COLO668 (cell line): ENCODE results near the gene PPFIBP1.

Experiments
- DNase-seq: peaks from one replicate; lab custom pipeline; 2025; ENCODE audit not compliant: unreplicated experiment; lab: John Stamatoyannopoulos, UW

The PPFIBP1 gene

GRCh38 chr12:27511723-27512045, 12.3 kb upstream of the PPFIBP1 start:
- DNase-seq, result no peak

- no peak for DNase-seq
These were observed 10.7 kb upstream of the PPFIBP1 start for GRCh38 chr12:27513155-27513824.

GRCh38 chr12:27515671-27516070, 8.3 kb upstream of the PPFIBP1 start:
- no peak for DNase-seq

GRCh38 chr12:27516625-27517024, 7.4 kb upstream of the PPFIBP1 start:
- DNase-seq, result no peak

GRCh38 chr12:27517546-27517945, 6.5 kb upstream of the PPFIBP1 start:
- DNase-seq, result no peak

- no peak for DNase-seq
These were observed 5.9 kb upstream of the PPFIBP1 start for GRCh38 chr12:27517961-27518665.

GRCh38 chr12:27521066-27521465, 2.9 kb upstream of the PPFIBP1 start:
- DNase-seq, result peak; percentile 16

- DNase-seq, result no peak
These were observed 2.0 kb upstream of the PPFIBP1 start for GRCh38 chr12:27521981-27522380.

- DNase-seq, result no peak
These were observed 733 bp upstream of the PPFIBP1 start for GRCh38 chr12:27523305-27523641.

GRCh38 chr12:27524494-27524835, 459 bp downstream of the PPFIBP1 start:
- no peak for DNase-seq

- no peak for DNase-seq
These were observed 1.1 kb downstream of the PPFIBP1 start for GRCh38 chr12:27524839-27525753.

GRCh38 chr12:27527512-27527911, 3.5 kb downstream of the PPFIBP1 start:
- DNase-seq, result no peak

- DNase-seq, result no peak
These were observed 4.8 kb downstream of the PPFIBP1 start for GRCh38 chr12:27528788-27529187.

GRCh38 chr12:27530157-27530922, 6.3 kb downstream of the PPFIBP1 start:
- no peak for DNase-seq

- DNase-seq, result no peak
These were observed 7.9 kb downstream of the PPFIBP1 start for GRCh38 chr12:27531896-27532295.

GRCh38 chr12:27534060-27534764, 10.2 kb downstream of the PPFIBP1 start:
- no peak for DNase-seq

- DNase-seq, result no peak
These were observed 10.8 kb downstream of the PPFIBP1 start for GRCh38 chr12:27534765-27535161.

GRCh38 chr12:27535318-27535717, 11.3 kb downstream of the PPFIBP1 start:
- no peak for DNase-seq

GRCh38 chr12:27537855-27538675, 14.1 kb downstream of the PPFIBP1 start:
- no peak for DNase-seq

- DNase-seq, result no peak
These were observed 15.2 kb downstream of the PPFIBP1 start for GRCh38 chr12:27539191-27539631.
